Measurements from ENCODE around the gene COX5A.

Gene COX5A

DNA sequence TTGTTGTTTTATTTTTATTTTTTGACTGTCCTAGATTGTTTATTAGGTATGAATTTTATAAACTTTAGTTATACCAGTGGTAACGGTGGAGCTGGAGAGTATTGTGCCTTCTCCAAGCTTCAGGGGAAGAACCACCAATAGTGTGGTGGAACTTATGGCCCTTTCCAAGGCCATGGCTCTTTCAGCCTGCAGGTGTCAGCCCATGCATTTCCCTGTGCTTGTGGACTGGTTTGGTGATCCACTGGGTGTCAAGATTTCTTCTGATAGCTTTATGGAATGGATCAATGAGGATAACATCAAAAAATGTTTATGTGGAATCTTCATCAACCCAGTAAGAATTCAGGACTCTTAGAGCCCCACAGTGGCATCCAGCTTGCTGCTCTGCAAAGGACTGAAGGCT is 38.3 kb upstream of the COX5A start:
- no peak for DNase-seq (ENCODE audit: low read depth)
- H3K4me3 ChIP-seq (ENCODE audit: low read depth, low read length) = no peak overlapping the region
- in situ Hi-C loops (cut with HindIII; ENCODE audit: low sequenced_read_pairs) = no loop called here
- TF ChIP-seq, protein P1, sequence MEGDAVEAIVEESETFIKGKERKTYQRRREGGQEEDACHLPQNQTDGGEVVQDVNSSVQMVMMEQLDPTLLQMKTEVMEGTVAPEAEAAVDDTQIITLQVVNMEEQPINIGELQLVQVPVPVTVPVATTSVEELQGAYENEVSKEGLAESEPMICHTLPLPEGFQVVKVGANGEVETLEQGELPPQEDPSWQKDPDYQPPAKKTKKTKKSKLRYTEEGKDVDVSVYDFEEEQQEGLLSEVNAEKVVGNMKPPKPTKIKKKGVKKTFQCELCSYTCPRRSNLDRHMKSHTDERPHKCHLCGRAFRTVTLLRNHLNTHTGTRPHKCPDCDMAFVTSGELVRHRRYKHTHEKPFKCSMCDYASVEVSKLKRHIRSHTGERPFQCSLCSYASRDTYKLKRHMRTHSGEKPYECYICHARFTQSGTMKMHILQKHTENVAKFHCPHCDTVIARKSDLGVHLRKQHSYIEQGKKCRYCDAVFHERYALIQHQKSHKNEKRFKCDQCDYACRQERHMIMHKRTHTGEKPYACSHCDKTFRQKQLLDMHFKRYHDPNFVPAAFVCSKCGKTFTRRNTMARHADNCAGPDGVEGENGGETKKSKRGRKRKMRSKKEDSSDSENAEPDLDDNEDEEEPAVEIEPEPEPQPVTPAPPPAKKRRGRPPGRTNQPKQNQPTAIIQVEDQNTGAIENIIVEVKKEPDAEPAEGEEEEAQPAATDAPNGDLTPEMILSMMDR (IDR thresholded peaks at IDR 0.05; ENCODE audit: low read depth, low read length, missing control alignments) = no peak

DNA sequence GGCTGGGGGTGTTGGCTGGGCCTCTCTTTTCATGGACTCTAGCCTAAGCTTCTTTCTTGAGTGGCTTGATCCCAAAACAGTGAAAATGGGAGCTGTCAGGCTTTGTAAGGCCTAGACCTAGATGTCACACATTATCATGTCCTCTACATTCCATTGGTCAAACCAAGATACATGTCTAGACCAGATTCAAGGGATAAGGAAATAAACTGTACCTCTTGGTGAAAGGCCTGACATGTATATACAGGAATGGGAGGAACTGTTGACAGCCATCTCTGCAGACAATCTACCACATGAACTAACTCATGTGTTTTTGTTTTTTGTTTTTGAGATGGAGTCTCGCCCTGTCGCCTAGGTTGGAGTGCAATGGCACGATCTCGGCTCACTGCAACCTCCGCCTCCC is 29.8 kb upstream of the COX5A start:
- in situ Hi-C loops (cut with HindIII; ENCODE audit: low sequenced_read_pairs) = no loop called here
- no peak overlapping the region for H3K4me3 ChIP-seq (ENCODE audit: low read depth, low read length)
- TF ChIP-seq, protein P1 (IDR thresholded peaks at IDR 0.05; ENCODE audit: low read depth, low read length, missing control alignments) = no peak
- no peak for DNase-seq (ENCODE audit: low read depth)

DNA sequence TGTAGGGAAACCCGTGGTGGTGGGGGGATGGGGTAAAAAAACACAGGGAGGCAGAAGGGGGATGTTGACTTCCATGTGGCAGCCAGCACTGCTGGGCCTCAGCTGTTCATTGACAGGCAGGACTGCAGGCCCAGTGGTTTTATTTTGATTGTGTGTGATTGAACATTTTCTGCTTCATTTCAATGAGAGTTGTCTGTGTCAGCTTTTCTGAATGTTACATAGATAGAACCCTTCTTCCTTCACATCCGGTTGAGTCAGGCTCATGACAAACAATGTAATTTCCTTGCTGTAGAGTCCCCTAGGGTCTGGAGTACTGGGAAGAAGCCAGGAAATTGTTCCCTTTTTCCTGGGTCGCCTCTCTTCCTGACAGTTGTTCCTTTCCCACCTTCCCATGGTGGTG is 26.9 kb upstream of the COX5A start:
- H3K4me3 ChIP-seq (ENCODE audit: low read depth, low read length) = no peak overlapping the region
- TF ChIP-seq, protein P1 (IDR thresholded peaks at IDR 0.05; ENCODE audit: low read depth, low read length, missing control alignments) = no peak
- no peak for DNase-seq (ENCODE audit: low read depth)
- in situ Hi-C loops (cut with HindIII; ENCODE audit: low sequenced_read_pairs) = no loop called here

DNA sequence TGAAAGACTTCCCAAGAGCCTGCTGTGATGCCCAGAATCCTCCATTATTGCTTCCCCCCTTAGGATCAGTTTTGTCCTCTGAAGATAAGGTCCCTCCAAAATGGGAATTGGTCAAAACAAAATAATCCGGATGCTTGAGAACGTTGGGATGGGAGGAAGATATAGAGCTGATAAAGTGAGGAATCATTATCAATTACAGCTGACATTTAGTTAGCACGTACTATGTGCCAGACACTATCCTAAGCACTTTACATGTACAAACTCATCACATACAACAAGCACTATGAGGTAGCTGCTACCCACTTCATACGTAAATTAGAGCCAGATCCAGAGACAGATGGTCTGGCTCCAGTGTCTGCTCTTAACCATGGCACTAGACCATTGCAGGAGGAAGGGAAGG is 25.3 kb upstream of the COX5A start:
- in situ Hi-C loops (cut with HindIII; ENCODE audit: low sequenced_read_pairs) = no loop called here
- no peak overlapping the region for H3K4me3 ChIP-seq (ENCODE audit: low read depth, low read length)
- no peak for DNase-seq (ENCODE audit: low read depth)
- TF ChIP-seq, protein P1 (IDR thresholded peaks at IDR 0.05; ENCODE audit: low read depth, low read length, missing control alignments) = no peak

DNA sequence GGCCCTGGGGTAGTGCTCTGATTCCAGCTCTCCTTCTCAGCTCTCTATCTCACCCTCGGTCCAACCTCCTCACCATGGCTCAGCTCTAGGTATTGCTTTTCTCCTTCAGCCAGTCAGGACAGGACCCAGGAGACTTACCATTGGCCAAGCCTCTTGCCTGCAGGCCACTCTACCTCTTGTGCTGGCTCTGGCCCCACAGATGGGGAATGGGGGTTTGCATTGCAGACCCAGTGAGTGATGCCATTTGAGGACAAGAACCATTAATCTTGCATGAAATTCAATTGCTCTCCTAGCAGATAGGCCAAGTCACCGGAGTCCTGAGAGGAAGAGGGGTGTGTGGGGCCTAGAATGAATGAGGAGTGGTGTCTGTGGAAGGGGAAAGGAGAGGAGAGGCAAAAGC is 24.8 kb upstream of the COX5A start:
- no peak for DNase-seq (ENCODE audit: low read depth)
- H3K4me3 ChIP-seq (ENCODE audit: low read depth, low read length) = no peak overlapping the region
- TF ChIP-seq, protein P1 (IDR thresholded peaks at IDR 0.05; ENCODE audit: low read depth, low read length, missing control alignments) = no peak
- in situ Hi-C loops (cut with HindIII; ENCODE audit: low sequenced_read_pairs) = no loop called here

DNA sequence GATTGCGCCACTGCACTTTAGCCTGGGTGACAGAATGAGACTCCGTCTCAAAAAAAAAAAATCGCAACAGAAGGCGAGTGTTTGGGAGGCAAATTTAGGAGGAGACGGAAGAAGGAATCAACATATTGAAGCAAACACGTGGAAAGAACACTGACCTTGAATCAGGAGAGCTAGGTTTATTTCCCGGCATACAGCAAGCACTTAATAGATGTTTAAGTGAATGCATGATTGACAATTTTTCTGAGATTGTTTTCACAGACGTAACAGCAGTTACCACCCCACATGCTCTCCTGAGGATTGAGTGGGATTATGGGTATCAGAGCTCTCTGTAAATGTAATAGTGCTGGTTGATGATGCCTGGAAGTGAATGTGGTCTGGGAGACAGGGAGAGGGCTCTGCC is 24.3 kb upstream of the COX5A start:
- in situ Hi-C loops (cut with HindIII; ENCODE audit: low sequenced_read_pairs) = no loop called here
- no peak overlapping the region for H3K4me3 ChIP-seq (ENCODE audit: low read depth, low read length)
- no peak for DNase-seq (ENCODE audit: low read depth)
- TF ChIP-seq, protein P1 (IDR thresholded peaks at IDR 0.05; ENCODE audit: low read depth, low read length, missing control alignments) = no peak

DNA sequence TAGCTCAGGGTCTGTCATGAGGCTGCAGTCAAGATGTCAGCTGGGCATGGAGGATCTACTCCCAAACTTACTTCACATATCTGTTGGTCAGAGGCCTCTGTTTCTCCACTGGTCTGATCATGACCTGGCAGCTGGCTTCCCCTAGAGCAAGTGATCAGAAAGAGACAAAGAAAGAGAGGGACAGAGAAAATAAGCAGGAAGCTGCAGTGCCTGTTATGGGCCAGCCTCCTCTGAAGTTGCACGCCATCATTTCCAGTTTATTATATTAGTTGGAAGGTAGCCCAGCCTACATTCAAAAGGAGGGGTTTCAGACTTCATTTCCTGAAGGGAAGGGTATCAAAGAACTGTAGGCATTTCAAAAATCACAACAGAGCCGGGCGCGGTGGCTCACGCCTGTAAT is 23.7 kb upstream of the COX5A start:
- no peak for DNase-seq (ENCODE audit: low read depth)
- TF ChIP-seq, protein P1 (IDR thresholded peaks at IDR 0.05; ENCODE audit: low read depth, low read length, missing control alignments) = no peak
- in situ Hi-C loops (cut with HindIII; ENCODE audit: low sequenced_read_pairs) = no loop called here
- no peak overlapping the region for H3K4me3 ChIP-seq (ENCODE audit: low read depth, low read length)

Measured in astrocyte of the cerebellum (primary cell).